HEK293 (cell line): Measurements from ENCODE around the gene THRA.

Experiments used
- CTCF ChIA-PET: fragments of 350-600 bp; formaldehyde crosslinking; extraction: SDS; loops from one replicate; lab custom pipeline; 2021; ENCODE audit warnings: antibody characterized with exemption; lab: Yijun Ruan, JAX
- POLR2A ChIA-PET: fragments of 300-600 bp; formaldehyde crosslinking; extraction: SDS; loops from one replicate; lab custom pipeline; 2020; ENCODE audit warnings: antibody characterized with exemption, inconsistent platforms; lab: Yijun Ruan, JAX
- H3K27ac ChIP-seq: fragments of 200-500 bp; sonication (Bioruptor generic); 2 replicates; pipeline ENCODE4 v1.5.1; 2014; ENCODE audit warnings: low read depth, low read length, control low read depth, inconsistent platforms; ENCODE audit errors: extremely low read depth
- H3K36me3 ChIP-seq, 2 experiments: fragments of 200-500 bp in 1 of 2; sonication (Bioruptor generic) in 1 of 2; 1 replicate in 1 of 2; 2 replicates in 1 of 2; pipeline ENCODE4 v1.5.1; 2014 to 2017; ENCODE audit warnings: inconsistent platforms in 2 of 2, low read length in 2 of 2; ENCODE audit not compliant: control insufficient read depth in 2 of 2, insufficient read depth in 1 of 2
- H3K4me1 ChIP-seq: fragments of 200-500 bp; sonication (Bioruptor generic); 2 replicates; pipeline ENCODE4 v1.5.1; 2014; ENCODE audit warnings: mild to moderate bottlenecking, low read length, inconsistent platforms; ENCODE audit not compliant: control insufficient read depth, insufficient read depth
- H3K4me3 ChIP-seq: 2 replicates; pipeline ENCODE4 v1.5.1; 2011; ENCODE audit warnings: low read depth, mild to moderate bottlenecking, control low read depth, low read length, moderate library complexity
- H3K9me3 ChIP-seq: fragments of 200-500 bp; sonication (Bioruptor generic); 2 replicates; pipeline ENCODE4 v1.5.1; 2014; ENCODE audit warnings: low read depth, low read length, inconsistent platforms; ENCODE audit not compliant: control insufficient read depth, insufficient read depth
- HIC1 ChIP-seq: fragments of 450-650 bp; formaldehyde crosslinking; IDR thresholded peaks from 2 replicates; pipeline ENCODE4 v1.5.1; 2016; ENCODE audit warnings: missing biosample characterization, missing genetic modification characterization
- HOXC10 ChIP-seq: sonication (generic); formaldehyde crosslinking; IDR thresholded peaks from 2 replicates; pipeline ENCODE4 v1.8.1; 2023; ENCODE audit warnings: mild to moderate bottlenecking, missing genetic modification reagents
- INSM2 ChIP-seq: fragments of 450-650 bp; formaldehyde crosslinking; IDR thresholded peaks from 2 replicates; pipeline ENCODE4 v1.5.1; 2016; ENCODE audit warnings: missing biosample characterization, missing genetic modification characterization
- KLF8 ChIP-seq: fragments of 450-650 bp; formaldehyde crosslinking; IDR thresholded peaks from 2 replicates; pipeline ENCODE4 v1.5.1; 2016; ENCODE audit warnings: missing biosample characterization, missing genetic modification characterization
- MYNN ChIP-seq: fragments of 450-650 bp; formaldehyde crosslinking; IDR thresholded peaks from 2 replicates; pipeline ENCODE4 v1.5.1; 2016; ENCODE audit warnings: missing biosample characterization, missing genetic modification characterization, borderline replicate concordance
- PRDM6 ChIP-seq: fragments of 450-650 bp; formaldehyde crosslinking; IDR thresholded peaks from 2 replicates; pipeline ENCODE4 v1.5.1; 2017; ENCODE audit warnings: missing biosample characterization, missing genetic modification characterization
- SP2 ChIP-seq: fragments of 450-650 bp; formaldehyde crosslinking; IDR thresholded peaks from 2 replicates; pipeline ENCODE4 v1.5.1; 2016; ENCODE audit warnings: missing biosample characterization, missing genetic modification characterization
- SP7 ChIP-seq: fragments of 450-650 bp; formaldehyde crosslinking; IDR thresholded peaks from 2 replicates; pipeline ENCODE4 v1.5.1; 2016; ENCODE audit warnings: missing biosample characterization, missing genetic modification characterization
- ZBTB10 ChIP-seq: fragments of 450-650 bp; formaldehyde crosslinking; IDR thresholded peaks from 2 replicates; pipeline ENCODE4 v1.5.1; 2016; ENCODE audit warnings: missing biosample characterization, missing genetic modification characterization
- ZBTB20 ChIP-seq: fragments of 450-650 bp; formaldehyde crosslinking; IDR thresholded peaks from 2 replicates; pipeline ENCODE4 v1.5.1; 2016; ENCODE audit warnings: missing biosample characterization, missing genetic modification characterization
- ZBTB26 ChIP-seq: fragments of 450-650 bp; formaldehyde crosslinking; optimal IDR thresholded peaks from 2 replicates; pipeline ENCODE3; 2016; ENCODE audit warnings: missing biosample characterization, mild to moderate bottlenecking, missing genetic modification characterization
- ZEB2 ChIP-seq: fragments of 450-650 bp; formaldehyde crosslinking; IDR thresholded peaks from 2 replicates; pipeline ENCODE4 v1.5.1; 2016; ENCODE audit warnings: missing biosample characterization, missing genetic modification characterization
- ZFP3 ChIP-seq: fragments of 450-650 bp; formaldehyde crosslinking; IDR thresholded peaks from 2 replicates; pipeline ENCODE4 v1.5.1; 2016; ENCODE audit warnings: low read depth, missing biosample characterization, missing genetic modification characterization
- ZNF10 ChIP-seq: fragments of 450-650 bp; formaldehyde crosslinking; IDR thresholded peaks from 2 replicates; pipeline ENCODE4 v1.5.1; 2017; ENCODE audit warnings: missing biosample characterization, missing genetic modification characterization
- ZNF174 ChIP-seq: fragments of 450-650 bp; formaldehyde crosslinking; IDR thresholded peaks from 2 replicates; pipeline ENCODE4 v1.5.0; 2017; ENCODE audit warnings: missing biosample characterization, mild to moderate bottlenecking, missing genetic modification characterization
- ZNF19 ChIP-seq: fragments of 450-650 bp; formaldehyde crosslinking; IDR thresholded peaks from 2 replicates; pipeline ENCODE4; 2016; ENCODE audit warnings: missing biosample characterization, missing genetic modification characterization, low read depth
- ZNF23 ChIP-seq: fragments of 450-650 bp; formaldehyde crosslinking; IDR thresholded peaks from 2 replicates; pipeline ENCODE4 v1.5.1; 2016; ENCODE audit warnings: missing biosample characterization, missing genetic modification characterization, borderline replicate concordance
- ZNF274 ChIP-seq, 2 experiments: fragments of 200-500 bp in 1 of 2; fragments of 450-650 bp in 1 of 2; sonication (Bioruptor generic) in 1 of 2; formaldehyde crosslinking in 1 of 2; IDR thresholded peaks; 2 replicates each; pipeline versions ENCODE4 v1.5.1 to v1.6.1; 2014 to 2016; ENCODE audit warnings: borderline replicate concordance in 1 of 2, inconsistent platforms in 1 of 2, low read length in 1 of 2, missing biosample characterization in 1 of 2, missing genetic modification characterization in 1 of 2
- ZNF426 ChIP-seq: fragments of 450-650 bp; formaldehyde crosslinking; IDR thresholded peaks from 2 replicates; pipeline ENCODE4 v1.5.1; 2017; ENCODE audit warnings: missing biosample characterization, missing genetic modification characterization, mild to moderate bottlenecking, inconsistent platforms, moderate library complexity
- ZSCAN16 ChIP-seq: fragments of 450-650 bp; formaldehyde crosslinking; IDR thresholded peaks from 2 replicates; pipeline ENCODE4 v1.5.1; 2016; ENCODE audit warnings: missing biosample characterization, missing genetic modification characterization
- ZSCAN23 ChIP-seq: fragments of 450-650 bp; formaldehyde crosslinking; IDR thresholded peaks from 2 replicates; pipeline ENCODE4 v1.5.1; 2016; ENCODE audit warnings: missing biosample characterization, missing genetic modification characterization

The THRA gene

GRCh38 chr17:40110026-40110845, 47.5 kb downstream of the THRA start (continued):
- TF ChIP-seq ZBTB10 (tag by site-specific recombination) = no peak
- TF ChIP-seq, all 188 proteins: peak for 4

GRCh38 chr17:40111221-40112128, 48.7 kb downstream of the THRA start:
- Histone ChIP-seq H3K27ac (no peak overlapping the region; the same call in 1 of the 2 replicates), H3K4me1 (peaks cover 33% of the 10 kb centered on the region), H3K36me3 (no peaks in the 10 kb centered on the region), H3K4me3 (no peak overlapping the region), H3K9me3 (no peaks in the 10 kb centered on the region)
- ChIA-PET CTCF (interaction anchor here (0.6 to 7.8 kb wide), 42 partner anchors 9 to 219 kb away, joined by 3 to 182 read pairs (median 6); partner anchors contain the start of genes CASC3, CDC6, CSF3 and MED24), POLR2A (interaction anchor here (0.5 to 8.2 kb wide), 18 partner anchors 8 to 206 kb away, joined by 3 to 117 read pairs (median 9); partner anchors contain the start of genes CASC3, CSF3, MED24 and MSL1)
- TF ChIP-seq ZNF23 (no peak), SP2 (peak; percentile 78), INSM2 (tag by site-specific recombination) (peak; percentile 24; the same call in 1 of the 2 replicates), ZBTB26 (tag by site-specific recombination) (no peak), ZNF10 (tag by site-specific recombination) (peak; percentile 32; the same call in 1 of the 2 replicates), ZSCAN23 (tag by site-specific recombination) (no peak), KLF8 (tag by site-specific recombination) (peak; percentile 44), MYNN (tag by site-specific recombination) (0 out of 2 replicates have a peak, but pooled peaks have one; percentile 22), PRDM6 (tag by site-specific recombination) (peak; percentile 7; the same call in 1 of the 2 replicates), ZNF19 (tag by site-specific recombination) (no peak), ZSCAN16 (peak; percentile 16; the same call in 1 of the 2 replicates), ZFP3 (tag by site-specific recombination) (no peak), HOXC10 (no peak), HIC1 (tag by site-specific recombination) (peak; percentile 14; the same call in 1 of the 2 replicates), ZNF174 (tag by site-specific recombination) (no peak), ZNF274 (IDR thresholded peaks at IDR 0.05; ENCODE audit: low read length) (no peak), ZNF274 (tag by site-specific recombination; IDR thresholded peaks at IDR 0.05; ENCODE audit: borderline replicate concordance) (no peak), ZNF426 (no peak), ZEB2 (tag by site-specific recombination) (peak; percentile 94), ZBTB20 (tag by site-specific recombination) (peak; percentile 98), SP7 (tag by site-specific recombination) (peak; percentile 71; the same call in 1 of the 2 replicates)
